ENCODE measurements around the gene CCL18.

The CCL18 gene

GRCh38 chr17:36027761-36028160 lies 36.3 kb upstream of the CCL18 start:
- no peak for DNase-seq (ENCODE audit: low read depth)
- TF ChIP-seq CTCF (IDR thresholded peaks at IDR 0.05; ENCODE audit: control insufficient read depth, insufficient read depth, low read depth, low read length, missing control alignments), result no peak
- no peak overlapping the region for H3K4me3 ChIP-seq (ENCODE audit: control insufficient read depth, low read depth, low read length)

- no peak for DNase-seq (ENCODE audit: low read depth)
- no peak overlapping the region for H3K4me3 ChIP-seq (ENCODE audit: control insufficient read depth, low read depth, low read length)
- no peak for TF ChIP-seq CTCF (IDR thresholded peaks at IDR 0.05; ENCODE audit: control insufficient read depth, insufficient read depth, low read depth, low read length, missing control alignments)
Observed at GRCh38 chr17:36030956-36031355, 33.1 kb upstream of the CCL18 start.

- TF ChIP-seq CTCF (IDR thresholded peaks at IDR 0.05; ENCODE audit: control insufficient read depth, insufficient read depth, low read depth, low read length, missing control alignments), result no peak
- no peak for DNase-seq (ENCODE audit: low read depth)
- no peak overlapping the region for H3K4me3 ChIP-seq (ENCODE audit: control insufficient read depth, low read depth, low read length)
Observed at GRCh38 chr17:36034127-36034526, 29.9 kb upstream of the CCL18 start.

- no peak for TF ChIP-seq CTCF (IDR thresholded peaks at IDR 0.05; ENCODE audit: control insufficient read depth, insufficient read depth, low read depth, low read length, missing control alignments)
- no peak overlapping the region for H3K4me3 ChIP-seq (ENCODE audit: control insufficient read depth, low read depth, low read length)
- no peak for DNase-seq (ENCODE audit: low read depth)
Observed at GRCh38 chr17:36036235-36036634, 27.8 kb upstream of the CCL18 start.

- no peak for TF ChIP-seq CTCF (IDR thresholded peaks at IDR 0.05; ENCODE audit: control insufficient read depth, insufficient read depth, low read depth, low read length, missing control alignments)
- no peak overlapping the region for H3K4me3 ChIP-seq (ENCODE audit: control insufficient read depth, low read depth, low read length)
- no peak for DNase-seq (ENCODE audit: low read depth)
Observed at GRCh38 chr17:36048066-36048465, 16.0 kb upstream of the CCL18 start.

GRCh38 chr17:36049643-36050042 lies 14.4 kb upstream of the CCL18 start:
- no peak for TF ChIP-seq CTCF (IDR thresholded peaks at IDR 0.05; ENCODE audit: control insufficient read depth, insufficient read depth, low read depth, low read length, missing control alignments)
- no peak for DNase-seq (ENCODE audit: low read depth)
- H3K4me3 ChIP-seq (ENCODE audit: control insufficient read depth, low read depth, low read length), result no peak overlapping the region

GRCh38 chr17:36055171-36055570 lies 8.9 kb upstream of the CCL18 start:
- no peak for DNase-seq (ENCODE audit: low read depth)
- no peak overlapping the region for H3K4me3 ChIP-seq (ENCODE audit: control insufficient read depth, low read depth, low read length)
- no peak for TF ChIP-seq CTCF (IDR thresholded peaks at IDR 0.05; ENCODE audit: control insufficient read depth, insufficient read depth, low read depth, low read length, missing control alignments)
